HEK293T (cell line): ENCODE results near the gene MAP7.

Experiments used
- ARNT ChIP-seq: fragments of 450-650 bp; IDR thresholded peaks from 2 replicates; pipeline ENCODE4 v1.6.1; 2017; ENCODE audit warnings: mild to moderate bottlenecking
- BHLHE40 ChIP-seq: fragments of 450-650 bp; IDR thresholded peaks from 2 replicates; pipeline ENCODE4 v1.6.1; 2016; ENCODE audit warnings: mild to moderate bottlenecking, moderate library complexity, borderline replicate concordance
- ELF4 ChIP-seq: fragments of 450-650 bp; IDR thresholded peaks from 2 replicates; pipeline ENCODE4 v1.6.1; 2017; ENCODE audit warnings: antibody characterized with exemption
- FOXA1 ChIP-seq: fragments of 450-650 bp; IDR thresholded peaks from 2 replicates; pipeline ENCODE4 v1.6.1; 2016; ENCODE audit warnings: mild to moderate bottlenecking
- HDGF ChIP-seq: fragments of 450-650 bp; IDR thresholded peaks from 2 replicates; pipeline ENCODE4 v1.6.1; 2017; ENCODE audit warnings: antibody characterized with exemption, borderline replicate concordance
- LEF1 ChIP-seq: fragments of 450-650 bp; IDR thresholded peaks from 2 replicates; pipeline ENCODE4 v1.6.1; 2017; ENCODE audit warnings: mild to moderate bottlenecking, borderline replicate concordance
- PKNOX1 ChIP-seq: fragments of 450-650 bp; IDR thresholded peaks from 2 replicates; pipeline ENCODE4 v1.6.1; 2016
- SP1 ChIP-seq: fragments of 450-650 bp; IDR thresholded peaks from 2 replicates; pipeline ENCODE4 v1.6.1; 2017
- TARDBP ChIP-seq: fragments of 450-650 bp; IDR thresholded peaks from 2 replicates; pipeline ENCODE4 v1.6.1; 2016
- ZNF384 ChIP-seq: fragments of 450-650 bp; IDR thresholded peaks from 2 replicates; pipeline ENCODE4 v1.6.1; 2016

GRCh38 chr6:136365776-136366354 lies 184.4 kb downstream of the MAP7 start:
- no peak for TF ChIP-seq BHLHE40
- TF ChIP-seq ARNT: no peak
- TF ChIP-seq ELF4: no peak
- TF ChIP-seq SP1: no peak
- no peak for TF ChIP-seq ZNF384
- TF ChIP-seq PKNOX1: no peak
- TF ChIP-seq FOXA1: no peak
- no peak for TF ChIP-seq HDGF
- TF ChIP-seq TARDBP: no peak
- no peak for TF ChIP-seq LEF1
